Kidney (tissue), 14 donors: ENCODE measurements around the gene TBC1D1. TPM values are rescaled to one million over a fixed set of nuclear protein-coding genes. Genes with fewer than 3 reads are reported as not detected.

Experiments
- DNase-seq, 5 donors: peaks; one replicate each; pipeline ENCODE4 v3.0.0-alpha.2; 2013 to 2020
- FAIRE-seq: peaks from 2 replicates; lab custom pipeline; 2012; peaks lifted over from hg19 to GRCh38; lab: Jason Lieb, UNC
- H3K27ac ChIP-seq, 2 donors: one replicate each; pipeline ENCODE4 v1.7.0; 2013; ENCODE audit warnings: low read depth in 2 of 2, low read length in 2 of 2, inconsistent platforms in 1 of 2
- H3K27me3 ChIP-seq: one replicate; pipeline ENCODE4 v1.7.1; 2013; ENCODE audit warnings: low read length, inconsistent platforms; ENCODE audit not compliant: control insufficient read depth, insufficient read depth
- H3K36me3 ChIP-seq, 3 donors: one replicate each; pipeline versions ENCODE4 v1.7.0 to v1.7.1; 2013; ENCODE audit warnings: low read length in 3 of 3, control low read depth in 1 of 3, inconsistent platforms in 1 of 3; ENCODE audit not compliant: insufficient read depth in 3 of 3, control insufficient read depth in 2 of 3
- H3K4me1 ChIP-seq, 3 donors: one replicate each; pipeline versions ENCODE4 v1.7.0 to v1.7.1; 2013; ENCODE audit warnings: low read length in 3 of 3, inconsistent platforms in 1 of 3, low read depth in 1 of 3; ENCODE audit not compliant: control insufficient read depth in 2 of 3, insufficient read depth in 2 of 3
- H3K4me3 ChIP-seq, 3 donors: one replicate each; pipeline versions ENCODE4 v1.7.0 to v1.8.1; 2013; ENCODE audit warnings: low read length in 3 of 3, control low read depth in 1 of 3, inconsistent platforms in 1 of 3
- H3K9ac ChIP-seq, 3 donors: one replicate each; pipeline versions ENCODE4 v1.7.0 to v1.7.1; 2013; ENCODE audit warnings: low read length in 3 of 3, control low read depth in 1 of 3, inconsistent platforms in 1 of 3
- H3K9me3 ChIP-seq, 3 donors: one replicate each; pipeline versions ENCODE4 v1.7.0 to v1.7.1; 2013; ENCODE audit warnings: low read length in 3 of 3, control low read depth in 1 of 3, inconsistent platforms in 1 of 3; ENCODE audit not compliant: control insufficient read depth in 2 of 3, insufficient read depth in 1 of 3
- CTCF ChIP-seq: IDR thresholded peaks from 3 replicates; pipeline ENCODE4 v1.5.1; 2012; ENCODE audit warnings: mild to moderate bottlenecking, moderate library complexity, borderline replicate concordance; ENCODE audit not compliant: insufficient read depth; ENCODE audit errors: extremely low read depth
- intact Hi-C: fragments of 100-400 bp; cut with DNase I; formaldehyde crosslinking; loops from one replicate; pipeline ENCODE4 v1.11.1; 2022
- polyA plus RNA-seq: library from polyadenylated mRNA; stranded (reverse); fragments of 350-450 nt; fragmentation: Illumina TruSeq; extraction: RNeasy Lipid Tissue Mini Kit (QIAGEN cat#74804); gene quantifications from one replicate; pipeline ENCODE4 v1.2.3, GENCODE V29; 2014; ENCODE audit warnings: low read depth, low replicate concordance; ENCODE audit not compliant: insufficient read depth
- total RNA-seq: library from RNA; stranded (reverse); fragmentation: NEBNext Ultra II Directional; extraction: Animal tissue kit (Norgen Biotek cat#: 25700); gene quantifications from one replicate; pipeline ENCODE4 v1.2.1, GENCODE V29; 2021
- donor health status: control.
- donor health status: control.
- donor health status: control.
- donor health status: control.
- donor health status: control.
- donor health status: DM: yes; HTN: yes; CAD: no.
- donor health status: Normal renal cell carcinoma (clear cell type).

Gene TBC1D1
- total and polyA plus RNA-seq, 2 donors from 2014 or later = 170 to 182 TPM

GRCh38 chr4:38060829-38061431 is 170.0 kb downstream of the TBC1D1 start:
- no peak overlapping the region for H3K27ac ChIP-seq
- H3K36me3 ChIP-seq = peaks cover 0 to 24% (median 3%) of the 10 kb centered on the region in 3 donors
- intact Hi-C loops = no loop called here
- H3K27me3 ChIP-seq = no peaks in the 10 kb centered on the region
- peaks cover 0 to 17% (median 10%) of the 10 kb centered on the region in 3 donors for H3K4me1 ChIP-seq
- no peak for TF ChIP-seq CTCF
- FAIRE-seq = no peak
- no peaks in the 10 kb centered on the region for H3K9me3 ChIP-seq
- DNase-seq = no peak
- H3K4me3 ChIP-seq = no peak overlapping the region
- H3K9ac ChIP-seq = no peak overlapping the region

- intact Hi-C loops = no loop called here
- peak overlapping the region; percentile 20 to 59 (median 48) for H3K9ac ChIP-seq
- peaks cover 0 to 17% (median 10%) of the 10 kb centered on the region in 3 donors for H3K4me1 ChIP-seq
- peak; percentile 88 for FAIRE-seq
- peak in 4 of 5 donors; percentile 80 to 94 (median 84) for DNase-seq
- H3K4me3 ChIP-seq = peak overlapping the region; percentile 48 to 59 (median 58)
- H3K36me3 ChIP-seq = peaks cover 0 to 18% (median 3%) of the 10 kb centered on the region in 3 donors
- TF ChIP-seq CTCF = peak; percentile 78
- H3K27ac ChIP-seq = peak overlapping the region; percentile 37 to 56
- H3K27me3 ChIP-seq = no peaks in the 10 kb centered on the region
- no peaks in the 10 kb centered on the region for H3K9me3 ChIP-seq
Measured at GRCh38 chr4:38062088-38062775, 171.3 kb downstream of the TBC1D1 start.

GRCh38 chr4:38062776-38063097 is 171.9 kb downstream of the TBC1D1 start:
- FAIRE-seq (no peak), DNase-seq (no peak)
- Histone ChIP-seq H3K4me3 (no peak overlapping the region), H3K27ac (peak overlapping the region in 1 of 2 donors; percentile 56), H3K9ac (peak overlapping the region in 1 of 3 donors; percentile 59), H3K36me3 (peaks cover 0 to 13% (median 8%) of the 10 kb centered on the region in 3 donors), H3K4me1 (peaks cover 0 to 15% (median 10%) of the 10 kb centered on the region in 3 donors), H3K27me3 (no peaks in the 10 kb centered on the region), H3K9me3 (no peaks in the 10 kb centered on the region)
- TF ChIP-seq CTCF = no peak
- intact Hi-C loops = no loop called here
